IMR-90 (cell line): ENCODE data around the gene RHOBTB1. TPM values are rescaled to one million over a fixed set of nuclear protein-coding genes. Genes with fewer than 3 reads are reported as not detected.

ENCODE experiments used
- ATAC-seq: fragments of 200-7000 bp; cut with Tn5 transposase; 2 replicates; pipeline ENCODE4 v1.9.1; 2020; ENCODE audit warnings: low read depth, mild to moderate bottlenecking, moderate library complexity
- BruUV-seq: library from RNA; stranded (reverse); fragments of 400-500 nt; replicated peaks from 2 replicates; lab custom pipeline; 2021; lab: Mats Ljungman, UMichigan
- CTCF ChIA-PET: fragments of 300-600 bp; formaldehyde crosslinking; extraction: SDS; loops from one replicate; lab custom pipeline; 2021; ENCODE audit warnings: antibody characterized with exemption; lab: Yijun Ruan, JAX
- POLR2A ChIA-PET: fragments of 300-600 bp; sonication (Branson Sonifier 250); formaldehyde crosslinking; loops from one replicate; lab custom pipeline; 2022; ENCODE audit warnings: antibody characterized with exemption; ENCODE audit not compliant: unreplicated experiment; lab: Charles Lee
- DNase-seq: peaks from one replicate; pipeline ENCODE4 v3.0.0; 2013
- H2AFZ ChIP-seq: replicated peaks from 2 replicates; pipeline ENCODE3; 2013; ENCODE audit warnings: low read length, mild to moderate bottlenecking; ENCODE audit not compliant: poor library complexity
- H2AK5ac ChIP-seq: 2 replicates; pipeline ENCODE4 v1.6.1; 2013; ENCODE audit warnings: low read depth, low read length, inconsistent platforms
- H2AK9ac ChIP-seq: replicated peaks from 2 replicates; pipeline ENCODE3; 2013; ENCODE audit warnings: mild to moderate bottlenecking, low read depth, low read length, moderate library complexity; ENCODE audit not compliant: poor library complexity
- H2BK120ac ChIP-seq: 2 replicates; pipeline ENCODE4 v1.6.1; 2013; ENCODE audit warnings: low read depth, low read length, inconsistent platforms
- H2BK15ac ChIP-seq: 3 replicates; pipeline ENCODE4 v1.6.1; 2013; ENCODE audit warnings: low read depth, low read length, inconsistent platforms
- H2BK20ac ChIP-seq: 2 replicates; pipeline ENCODE4 v1.6.1; 2013; ENCODE audit warnings: low read depth, mild to moderate bottlenecking, inconsistent platforms, low read length, moderate library complexity
- H2BK5ac ChIP-seq: 2 replicates; pipeline ENCODE4 v1.6.1; 2013; ENCODE audit warnings: mild to moderate bottlenecking, low read depth, low read length, inconsistent platforms; ENCODE audit not compliant: poor library complexity, severe bottlenecking
- H3K14ac ChIP-seq: replicated peaks from 2 replicates; pipeline ENCODE4 v1.6.1; 2013; ENCODE audit warnings: low read depth, low read length, inconsistent platforms
- H3K18ac ChIP-seq: 2 replicates; pipeline ENCODE4 v1.6.1; 2013; ENCODE audit warnings: low read depth, low read length, control low read depth
- H3K23ac ChIP-seq: 2 replicates; pipeline ENCODE4 v1.6.1; 2013; ENCODE audit warnings: low read depth, low read length, inconsistent platforms
- H3K27ac ChIP-seq: 2 replicates; pipeline ENCODE4 v1.5.1; 2013; ENCODE audit warnings: mild to moderate bottlenecking, control low read depth, low read length; ENCODE audit not compliant: insufficient read depth
- H3K27me3 ChIP-seq: 2 replicates; pipeline ENCODE4 v1.6.1; 2013; ENCODE audit warnings: low read length; ENCODE audit not compliant: control insufficient read depth, insufficient read depth
- H3K36me3 ChIP-seq: 2 replicates; pipeline ENCODE4 v1.6.1; 2013; ENCODE audit warnings: low read length, mixed read lengths; ENCODE audit not compliant: control insufficient read depth, insufficient read depth
- H3K4ac ChIP-seq: 2 replicates; pipeline ENCODE4 v1.6.1; 2013; ENCODE audit warnings: low read depth, low read length, inconsistent platforms
- H3K4me1 ChIP-seq: 2 replicates; pipeline ENCODE4 v1.6.1; 2013; ENCODE audit warnings: low read length, mixed read lengths; ENCODE audit not compliant: control insufficient read depth, insufficient read depth
- H3K4me2 ChIP-seq: 2 replicates; pipeline ENCODE4 v1.6.1; 2013; ENCODE audit warnings: low read depth, mild to moderate bottlenecking, control low read depth, low read length, moderate library complexity
- H3K4me3 ChIP-seq: 2 replicates; pipeline ENCODE4 v1.5.1; 2013; ENCODE audit warnings: low read depth, mild to moderate bottlenecking, control low read depth, low read length, moderate library complexity; ENCODE audit not compliant: insufficient read depth
- H3K56ac ChIP-seq: 2 replicates; pipeline ENCODE4 v1.6.1; 2013; ENCODE audit warnings: low read length, inconsistent platforms; ENCODE audit not compliant: insufficient read depth; ENCODE audit errors: extremely low read depth
- H3K79me1 ChIP-seq, 2 experiments: 2 replicates each; pipeline ENCODE4 v1.6.1; 2013; ENCODE audit warnings: low read length in 2 of 2, inconsistent platforms in 1 of 2, low read depth in 1 of 2
- H3K9ac ChIP-seq: 2 replicates; pipeline ENCODE4 v1.6.1; 2013; ENCODE audit warnings: low read depth, low read length, control low read depth
- H3K9me1 ChIP-seq: 2 replicates; pipeline ENCODE4 v1.6.1; 2013; ENCODE audit warnings: low read length, inconsistent platforms; ENCODE audit not compliant: insufficient read depth
- H3K9me3 ChIP-seq: 2 replicates; pipeline ENCODE4 v1.6.1; 2013; ENCODE audit warnings: low read length; ENCODE audit not compliant: control insufficient read depth, insufficient read depth
- H4K20me1 ChIP-seq: 2 replicates; pipeline ENCODE4 v1.6.1; 2013; ENCODE audit warnings: low read length, inconsistent platforms; ENCODE audit not compliant: insufficient read depth
- H4K5ac ChIP-seq: 2 replicates; pipeline ENCODE4 v1.6.1; 2013; ENCODE audit warnings: mild to moderate bottlenecking, low read depth, low read length, control low read depth
- H4K8ac ChIP-seq, 2 experiments: 2 replicates each; pipeline ENCODE4 v1.6.1; 2013; ENCODE audit warnings: low read depth in 2 of 2, low read length in 2 of 2, control low read depth in 1 of 2, inconsistent platforms in 1 of 2
- H4K91ac ChIP-seq: 2 replicates; pipeline ENCODE4 v1.6.1; 2013; ENCODE audit warnings: low read depth, low read length, inconsistent platforms; ENCODE audit not compliant: insufficient read depth
- CEBPB ChIP-seq: IDR thresholded peaks from 2 replicates; pipeline ENCODE4 v1.6.1; 2012; ENCODE audit warnings: low read depth, low read length, improper control_type of control experiment
- CHD1 ChIP-seq: IDR thresholded peaks from 2 replicates; pipeline ENCODE4 v1.6.1; 2012; ENCODE audit warnings: low read depth, low read length, improper control_type of control experiment
- FOS ChIP-seq: fragments of 150-350 bp; IDR thresholded peaks from 2 replicates; pipeline ENCODE4 v1.6.1; 2016; ENCODE audit warnings: low read depth, low read length
- MXI1 ChIP-seq: IDR thresholded peaks from 2 replicates; pipeline ENCODE4 v1.6.1; 2012; ENCODE audit warnings: low read depth, mild to moderate bottlenecking, low read length, moderate library complexity, borderline replicate concordance
- NFE2L2 ChIP-seq: fragments of 150-350 bp; IDR thresholded peaks from 2 replicates; pipeline ENCODE4 v1.6.1; 2016; ENCODE audit warnings: low read depth, mild to moderate bottlenecking, low read length
- POLR2A ChIP-seq: IDR thresholded peaks from 2 replicates; pipeline ENCODE4 v1.6.1; 2012; ENCODE audit warnings: mild to moderate bottlenecking, low read depth, low read length
- RAD21 ChIP-seq: IDR thresholded peaks from 2 replicates; pipeline ENCODE4 v1.6.1; 2012; ENCODE audit warnings: low read length, improper control_type of control experiment
- RCOR1 ChIP-seq: IDR thresholded peaks from 2 replicates; pipeline ENCODE4 v1.6.1; 2012; ENCODE audit warnings: mild to moderate bottlenecking, low read length, improper control_type of control experiment; ENCODE audit not compliant: insufficient replicate concordance
- WGBS, 2 experiments: methylation state at CpG; one replicate each; pipeline versions ENCODE4 v1.1.5 to v1.1.7; 2013; ENCODE audit warnings: missing lambda C conversion rate in 2 of 2; ENCODE audit not compliant: insufficient read length in 1 of 2; ENCODE audit errors: extremely low coverage in 2 of 2; 5-methylcytosine and 5-hydroxymethylcytosine counted together
- dilution Hi-C: fragments of 300-500 bp; cut with HindIII; formaldehyde crosslinking; loops from one replicate; pipeline ENCODE4 v1.14.3; 2018; ENCODE audit warnings: low sequenced_read_pairs; ENCODE audit not compliant: unreplicated experiment
- in situ Hi-C: fragments of 300-500 bp; cut with MboI; formaldehyde crosslinking; loops from 3 replicates; pipeline ENCODE4 v1.14.3; 2019; ENCODE audit warnings: low sequenced_read_pairs, inconsistent platforms, mixed read lengths
- intact Hi-C: fragments of 100-400 bp; cut with micrococcal nuclease; formaldehyde crosslinking; loops from 2 replicates; pipeline ENCODE4 v1.10.0; 2022
- polyA plus RNA-seq, 3 experiments: library from polyadenylated mRNA; depleted of rRNA; stranded (reverse); fragments of >200 nt; gene quantifications; 2 replicates each; pipeline ENCODE4 v1.2.3, GENCODE V29; 2012; ENCODE audit warnings: low replicate concordance in 1 of 3
- total RNA-seq: library from RNA; depleted of rRNA; stranded (reverse); fragments of >200 nt; gene quantifications from 2 replicates; pipeline ENCODE4 v1.2.3, GENCODE V29; 2012

The RHOBTB1 gene
- total and polyA plus RNA-seq, 2 of the 4 experiments (the other 2 are of a cell fraction) = 8.9 to 15.2 TPM

- Histone ChIP-seq H2AFZ (no peak overlapping the region), H3K9me3 (peaks cover 4% of the 10 kb centered on the region), H3K4ac (peak overlapping the region; percentile 44), H3K4me1 (peaks cover 12% of the 10 kb centered on the region), H3K4me3 (no peak overlapping the region), H2AK5ac (no peak overlapping the region; the same call in 1 of the 2 replicates), H3K27me3 (no peaks in the 10 kb centered on the region), H2BK20ac (peak overlapping the region; percentile 40; the same call in 1 of the 2 replicates), H3K36me3 (no peaks in the 10 kb centered on the region), H2BK120ac (peak overlapping the region; percentile 59), H3K18ac (no peak overlapping the region), H4K5ac (no peak overlapping the region), H4K91ac (no peak overlapping the region), H3K27ac (no peak overlapping the region), H3K14ac (no peak overlapping the region), H4K8ac (no peak overlapping the region), H3K79me1 (no peaks in the 10 kb centered on the region), H3K56ac (no peak overlapping the region), H3K4me2 (no peak overlapping the region), H3K23ac (no peak overlapping the region), H4K20me1 (no peaks in the 10 kb centered on the region), H2AK9ac (no peak overlapping the region), H2BK5ac (no peak overlapping the region), H3K9me1 (no peaks in the 10 kb centered on the region; the same call in 1 of the 2 replicates), H3K9ac (no peak overlapping the region), H2BK15ac (peak overlapping the region; percentile 51; the same call in 1 of the 3 replicates)
- no TSS peak for BruUV-seq
- dilution Hi-C loops = no loop called here
- DNase-seq (no peak), ATAC-seq (no peak)
- intact Hi-C loops = no loop called here
- 88% methylated on average over 4 of the region's 5 CpGs; no CpG with 5 or more reads in 1 of the 2 experiments for WGBS, 2 experiments
- CTCF ChIA-PET = no interaction called here
- TF ChIP-seq MXI1 (no peak), CHD1 (no peak), FOS (no peak), NFE2L2 (no peak), CEBPB (no peak), POLR2A (no peak), RCOR1 (no peak), RAD21 (no peak)
- in situ Hi-C loops = no loop called here
- POLR2A ChIA-PET = no interaction called here
Measured at GRCh38 chr10:60848680-60849079, 95.3 kb downstream of the RHOBTB1 start.
